Uterus (tissue), 2 donors: ENCODE results near the gene HIVEP3.

Experiments used
- CTCF ChIP-seq, 4 experiments: fragments of 200-600 bp in 2 of 4; fragments of 450-650 bp in 2 of 4; sonication (generic) in 2 of 4; IDR thresholded peaks; one replicate each; pipeline ENCODE4 v1.5.1; 2016 to 2019; ENCODE audit warnings: antibody characterized with exemption in 4 of 4, mild to moderate bottlenecking in 2 of 4, moderate library complexity in 1 of 4
- POLR2A ChIP-seq, 2 donors: fragments of 450-650 bp; IDR thresholded peaks; one replicate each; pipeline ENCODE4 v1.6.1; 2016; ENCODE audit warnings: antibody characterized with exemption in 2 of 2, mild to moderate bottlenecking in 1 of 2, moderate library complexity in 1 of 2

GRCh38 chr1:41789661-41790330 lies 128.9 kb downstream of the HIVEP3 start:
- TF ChIP-seq CTCF (IDR thresholded peaks at IDR 0.05): no peak
- no peak for TF ChIP-seq POLR2A (IDR thresholded peaks at IDR 0.05)
